NCI-H2081 (cell line): ENCODE results near the gene DCX.
A peak's percentile ranks its signal among the peaks of the same experiment; 100 is the strongest.

Experiments
- DNase-seq, 2 experiments: peaks; one replicate each; lab custom pipeline; 2025; lab: John Stamatoyannopoulos, UW

Gene DCX

GRCh38 chrX:111309083-111309482 lies 102.9 kb downstream of the DCX start:
- no peak for DNase-seq

GRCh38 chrX:111308039-111308438 lies 104.0 kb downstream of the DCX start:
- DNase-seq, result no peak

- DNase-seq, result no peak
Observed at GRCh38 chrX:111302284-111302683, 109.7 kb downstream of the DCX start.

- DNase-seq, result no peak
Observed at GRCh38 chrX:111288841-111289240, 123.2 kb downstream of the DCX start.

GRCh38 chrX:111284631-111285293 lies 127.2 kb downstream of the DCX start:
- DNase-seq, result peak in 1 of 2 experiments; percentile 27

GRCh38 chrX:111283446-111283845 lies 128.5 kb downstream of the DCX start:
- DNase-seq, result no peak

- DNase-seq, result no peak
Observed at GRCh38 chrX:111282991-111283390, 129.0 kb downstream of the DCX start.

- no peak for DNase-seq
Observed at GRCh38 chrX:111282139-111282538, 129.9 kb downstream of the DCX start.

- no peak for DNase-seq
Observed at GRCh38 chrX:111270339-111270738, 141.7 kb downstream of the DCX start, which contains the start of gene CAPN6. TSS of gene CAPN6 (minus strand) at chrX:111270483. CDS start at chrX:111263936, 6,547 bp downstream.

- no peak for DNase-seq
Observed at GRCh38 chrX:111268506-111268905, 143.5 kb downstream of the DCX start.

GRCh38 chrX:111265486-111265885 lies 146.5 kb downstream of the DCX start:
- peak; percentile 37 to 68 for DNase-seq

GRCh38 chrX:111264385-111264784 lies 147.6 kb downstream of the DCX start:
- no peak for DNase-seq

- DNase-seq, result no peak
Observed at GRCh38 chrX:111262086-111262485, 149.9 kb downstream of the DCX start.

- DNase-seq, result no peak
Observed at GRCh38 chrX:111260451-111260850, 151.5 kb downstream of the DCX start.

GRCh38 chrX:111259559-111259958 lies 152.4 kb downstream of the DCX start:
- DNase-seq, result no peak

GRCh38 chrX:111257733-111258132 lies 154.3 kb downstream of the DCX start:
- no peak for DNase-seq

GRCh38 chrX:111254896-111255693 lies 156.9 kb downstream of the DCX start:
- DNase-seq, result no peak

GRCh38 chrX:111244235-111244750 lies 167.7 kb downstream of the DCX start:
- peak; percentile 53 to 72 for DNase-seq
